Fibroblast of mammary gland (primary cell): Measurements from ENCODE around the gene TRIM62.
A peak's percentile ranks its signal among the peaks of the same experiment; 100 is the strongest.

Experiments used
- DNase-seq: peaks from one replicate; pipeline ENCODE4 v3.0.0-alpha.2; 2010; ENCODE audit warnings: low read depth
- H3K4me3 ChIP-seq: 2 replicates; pipeline ENCODE4 v1.5.1; 2011; ENCODE audit warnings: low read depth, mild to moderate bottlenecking, low read length, moderate library complexity; ENCODE audit not compliant: control insufficient read depth
- CTCF ChIP-seq: conservative IDR thresholded peaks from 2 replicates; pipeline ENCODE4 v1.5.1; 2011; ENCODE audit warnings: low read depth, low read length, inconsistent platforms; ENCODE audit not compliant: control insufficient read depth, insufficient read depth

The TRIM62 gene

GRCh38 chr1:33152685-33153432, 29.0 kb downstream of the TRIM62 start:
- H3K4me3 ChIP-seq: no peak overlapping the region
- TF ChIP-seq CTCF: no peak
- peak; percentile 78 for DNase-seq

GRCh38 chr1:33151116-33151515, 30.7 kb downstream of the TRIM62 start:
- no peak for DNase-seq
- no peak for TF ChIP-seq CTCF
- no peak overlapping the region for H3K4me3 ChIP-seq

- TF ChIP-seq CTCF: no peak
- DNase-seq: no peak
Measured at GRCh38 chr1:33150522-33150921, 31.3 kb downstream of the TRIM62 start.

GRCh38 chr1:33149453-33150190, 32.2 kb downstream of the TRIM62 start:
- DNase-seq: no peak
- no peak for TF ChIP-seq CTCF
- no peak overlapping the region for H3K4me3 ChIP-seq

More at GRCh38 chr1:33150522-33150921, 31.3 kb downstream of the TRIM62 start:
- no peak overlapping the region for H3K4me3 ChIP-seq

GRCh38 chr1:33148615-33149014, 33.2 kb downstream of the TRIM62 start:
- no peak for TF ChIP-seq CTCF
- no peak overlapping the region for H3K4me3 ChIP-seq
- DNase-seq: no peak

- H3K4me3 ChIP-seq: no peak overlapping the region
- TF ChIP-seq CTCF: peak; percentile 63
- DNase-seq: peak; percentile 63
Measured at GRCh38 chr1:33147997-33148314, 33.9 kb downstream of the TRIM62 start.
